ENCODE measurements around the gene COG3.

COG3 gene

GRCh38 chr13:45432737-45433380 is 31.9 kb upstream of the COG3 start:
- H3K9ac ChIP-seq (ENCODE audit: low read length): no peak overlapping the region
- no peak overlapping the region for H3K27ac ChIP-seq (ENCODE audit: low read depth, low read length, poor library complexity, severe bottlenecking)
- H3K9me3 ChIP-seq (ENCODE audit: low read length): no peaks in the 10 kb centered on the region
- H3K79me2 ChIP-seq (ENCODE audit: insufficient read depth, low read length): no peaks in the 10 kb centered on the region
- H2AFZ ChIP-seq (ENCODE audit: low read length): no peak overlapping the region
- no peaks in the 10 kb centered on the region for H3K9me2 ChIP-seq (ENCODE audit: low read depth, low read length)
- TF ChIP-seq EZH2 (IDR thresholded peaks at IDR 0.05; ENCODE audit: borderline replicate concordance, low read length): no peak
- TF ChIP-seq, protein P1, sequence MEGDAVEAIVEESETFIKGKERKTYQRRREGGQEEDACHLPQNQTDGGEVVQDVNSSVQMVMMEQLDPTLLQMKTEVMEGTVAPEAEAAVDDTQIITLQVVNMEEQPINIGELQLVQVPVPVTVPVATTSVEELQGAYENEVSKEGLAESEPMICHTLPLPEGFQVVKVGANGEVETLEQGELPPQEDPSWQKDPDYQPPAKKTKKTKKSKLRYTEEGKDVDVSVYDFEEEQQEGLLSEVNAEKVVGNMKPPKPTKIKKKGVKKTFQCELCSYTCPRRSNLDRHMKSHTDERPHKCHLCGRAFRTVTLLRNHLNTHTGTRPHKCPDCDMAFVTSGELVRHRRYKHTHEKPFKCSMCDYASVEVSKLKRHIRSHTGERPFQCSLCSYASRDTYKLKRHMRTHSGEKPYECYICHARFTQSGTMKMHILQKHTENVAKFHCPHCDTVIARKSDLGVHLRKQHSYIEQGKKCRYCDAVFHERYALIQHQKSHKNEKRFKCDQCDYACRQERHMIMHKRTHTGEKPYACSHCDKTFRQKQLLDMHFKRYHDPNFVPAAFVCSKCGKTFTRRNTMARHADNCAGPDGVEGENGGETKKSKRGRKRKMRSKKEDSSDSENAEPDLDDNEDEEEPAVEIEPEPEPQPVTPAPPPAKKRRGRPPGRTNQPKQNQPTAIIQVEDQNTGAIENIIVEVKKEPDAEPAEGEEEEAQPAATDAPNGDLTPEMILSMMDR (IDR thresholded peaks at IDR 0.05; ENCODE audit: low read length): no peak
- no peaks in the 10 kb centered on the region for H3K36me3 ChIP-seq (ENCODE audit: insufficient read depth, low read length)
- H3K4me1 ChIP-seq (ENCODE audit: insufficient read depth, low read length, severe bottlenecking): no peaks in the 10 kb centered on the region
- H4K20me1 ChIP-seq (ENCODE audit: insufficient read depth, low read length): no peaks in the 10 kb centered on the region
- no peak overlapping the region for H3K4me2 ChIP-seq (ENCODE audit: low read length)
- no peaks in the 10 kb centered on the region for H3F3A ChIP-seq (ENCODE audit: insufficient read depth, low read length)
- 0 out of 2 replicates have a peak, but pooled peaks cover 6% of the 10 kb centered on the region for H3K27me3 ChIP-seq (ENCODE audit: insufficient read depth, low read length)
- H3K4me3 ChIP-seq (ENCODE audit: low read depth, low read length, poor library complexity, severe bottlenecking): no peak overlapping the region

DNA sequence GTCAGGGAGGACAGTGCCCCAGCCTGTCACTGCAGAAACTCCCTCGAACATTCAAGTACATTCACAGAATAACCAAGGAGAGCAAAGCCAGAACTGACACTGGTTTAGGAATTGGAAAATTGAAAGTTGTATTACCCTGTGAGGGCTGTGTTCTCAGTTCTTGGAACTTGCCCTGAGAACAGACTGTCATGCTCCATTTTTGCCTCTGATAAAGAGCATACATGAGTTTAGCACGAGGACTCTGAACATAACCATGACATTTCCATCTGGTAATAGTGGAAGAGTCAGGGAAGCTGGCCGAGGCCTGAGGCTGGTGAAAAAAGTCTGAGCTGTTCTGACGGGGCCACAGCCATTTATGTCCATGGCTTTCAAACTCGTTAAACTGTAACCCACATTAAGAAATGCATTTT is 31.4 kb upstream of the COG3 start:
- Histone ChIP-seq H2AFZ (ENCODE audit: low read length) (no peak overlapping the region), H3K36me3 (ENCODE audit: insufficient read depth, low read length) (no peaks in the 10 kb centered on the region), H3K9me3 (ENCODE audit: low read length) (no peaks in the 10 kb centered on the region), H3K4me2 (ENCODE audit: low read length) (no peak overlapping the region), H3K27ac (ENCODE audit: low read depth, low read length, poor library complexity, severe bottlenecking) (no peak overlapping the region), H3K4me3 (ENCODE audit: low read depth, low read length, poor library complexity, severe bottlenecking) (no peak overlapping the region), H3K79me2 (ENCODE audit: insufficient read depth, low read length) (no peaks in the 10 kb centered on the region), H3F3A (ENCODE audit: insufficient read depth, low read length) (no peaks in the 10 kb centered on the region), H4K20me1 (ENCODE audit: insufficient read depth, low read length) (no peaks in the 10 kb centered on the region), H3K9ac (ENCODE audit: low read length) (no peak overlapping the region), H3K27me3 (ENCODE audit: insufficient read depth, low read length) (0 out of 2 replicates have a peak, but pooled peaks cover 6% of the 10 kb centered on the region), H3K9me2 (ENCODE audit: low read depth, low read length) (no peaks in the 10 kb centered on the region), H3K4me1 (ENCODE audit: insufficient read depth, low read length, severe bottlenecking) (no peaks in the 10 kb centered on the region)
- TF ChIP-seq, protein P1 (IDR thresholded peaks at IDR 0.05; ENCODE audit: low read length): no peak
- no peak for TF ChIP-seq EZH2 (IDR thresholded peaks at IDR 0.05; ENCODE audit: borderline replicate concordance, low read length)

DNA sequence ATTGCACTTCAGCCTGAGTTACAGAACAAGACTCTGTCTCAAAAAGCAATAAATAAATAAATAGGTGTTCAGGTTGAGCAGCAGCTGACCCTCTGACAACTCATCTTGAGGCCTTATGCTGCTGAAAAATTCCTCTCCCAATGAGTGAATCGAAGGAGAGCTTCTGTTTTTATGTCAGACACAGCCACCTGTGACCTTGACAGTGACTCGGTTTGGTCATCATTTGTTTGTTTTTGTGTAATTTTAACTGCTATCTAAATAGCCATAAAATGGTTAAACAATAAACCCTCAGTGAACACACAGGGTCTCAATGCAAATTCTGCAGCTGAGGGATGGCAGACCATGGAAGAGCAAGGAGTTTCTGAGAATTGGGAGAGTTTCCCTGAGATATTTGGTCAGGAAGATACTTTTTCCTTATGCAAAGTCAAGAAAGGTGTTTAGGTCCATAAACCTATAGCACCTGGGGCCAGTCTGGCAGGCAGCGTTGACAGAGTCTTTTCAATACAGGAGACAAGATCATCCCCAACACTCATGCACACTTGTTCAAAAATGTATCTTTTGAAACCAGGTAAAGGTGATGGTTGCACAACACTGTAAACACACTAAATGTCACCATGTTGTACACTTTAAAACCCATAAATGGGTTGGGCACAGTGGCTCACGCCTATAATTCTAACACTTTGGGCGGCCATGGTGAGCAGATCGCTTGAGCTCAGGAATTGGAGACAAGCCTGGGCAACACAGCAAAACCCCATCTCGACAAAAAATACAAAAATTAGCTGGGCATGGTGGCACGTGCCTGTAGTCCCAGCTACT is 30.0 kb upstream of the COG3 start:
- no peak overlapping the region for H2AFZ ChIP-seq (ENCODE audit: low read length)
- H3K27ac ChIP-seq (ENCODE audit: low read depth, low read length, poor library complexity, severe bottlenecking): no peak overlapping the region
- no peak overlapping the region for H3K4me3 ChIP-seq (ENCODE audit: low read depth, low read length, poor library complexity, severe bottlenecking)
- H3F3A ChIP-seq (ENCODE audit: insufficient read depth, low read length): no peaks in the 10 kb centered on the region
- H3K4me2 ChIP-seq (ENCODE audit: low read length): no peak overlapping the region
- no peaks in the 10 kb centered on the region for H4K20me1 ChIP-seq (ENCODE audit: insufficient read depth, low read length)
- 0 out of 2 replicates have a peak, but pooled peaks cover 6% of the 10 kb centered on the region for H3K27me3 ChIP-seq (ENCODE audit: insufficient read depth, low read length)
- H3K4me1 ChIP-seq (ENCODE audit: insufficient read depth, low read length, severe bottlenecking): no peaks in the 10 kb centered on the region
- H3K9me2 ChIP-seq (ENCODE audit: low read depth, low read length): no peaks in the 10 kb centered on the region
- TF ChIP-seq EZH2 (IDR thresholded peaks at IDR 0.05; ENCODE audit: borderline replicate concordance, low read length): no peak
- TF ChIP-seq, protein P1 (IDR thresholded peaks at IDR 0.05; ENCODE audit: low read length): no peak
- no peaks in the 10 kb centered on the region for H3K9me3 ChIP-seq (ENCODE audit: low read length)
- no peaks in the 10 kb centered on the region for H3K79me2 ChIP-seq (ENCODE audit: insufficient read depth, low read length)
- H3K9ac ChIP-seq (ENCODE audit: low read length): no peak overlapping the region
- H3K36me3 ChIP-seq (ENCODE audit: insufficient read depth, low read length): no peaks in the 10 kb centered on the region

Measured in OCI-LY1 (cell line).